CD4-positive, alpha-beta T cell treated with Interferon gamma for 1 hour (primary cell): ENCODE results near the gene RUNX2.

Source experiments
- DNase-seq: peaks from one replicate; pipeline ENCODE4 v3.0.0-alpha.2; 2020

Gene RUNX2

GRCh38 chr6:45595010-45595851, 267.1 kb downstream of the RUNX2 start:
- DNase-seq, result no peak

- DNase-seq, result no peak
Observed at GRCh38 chr6:45597424-45597823, 269.3 kb downstream of the RUNX2 start.

- DNase-seq, result no peak
Observed at GRCh38 chr6:45599053-45599452, 270.9 kb downstream of the RUNX2 start.

GRCh38 chr6:45605971-45606370, 277.8 kb downstream of the RUNX2 start:
- no peak for DNase-seq

- no peak for DNase-seq
Observed at GRCh38 chr6:45606831-45607400, 278.8 kb downstream of the RUNX2 start.

- no peak for DNase-seq
Observed at GRCh38 chr6:45607798-45608197, 279.7 kb downstream of the RUNX2 start.

- DNase-seq, result no peak
Observed at GRCh38 chr6:45608252-45608913, 280.3 kb downstream of the RUNX2 start.

- DNase-seq, result no peak
Observed at GRCh38 chr6:45609141-45609638, 281.1 kb downstream of the RUNX2 start.

- no peak for DNase-seq
Observed at GRCh38 chr6:45610374-45610773, 282.2 kb downstream of the RUNX2 start.

- no peak for DNase-seq
Observed at GRCh38 chr6:45610832-45611231, 282.7 kb downstream of the RUNX2 start.

- DNase-seq, result no peak
Observed at GRCh38 chr6:45611491-45611890, 283.4 kb downstream of the RUNX2 start.

GRCh38 chr6:45613656-45614055, 285.5 kb downstream of the RUNX2 start:
- no peak for DNase-seq

- no peak for DNase-seq
Observed at GRCh38 chr6:45614488-45615285, 286.6 kb downstream of the RUNX2 start.

GRCh38 chr6:45616209-45616608, 288.1 kb downstream of the RUNX2 start:
- DNase-seq, result no peak

GRCh38 chr6:45617441-45617840, 289.3 kb downstream of the RUNX2 start:
- no peak for DNase-seq

- no peak for DNase-seq
Observed at GRCh38 chr6:45618259-45618658, 290.1 kb downstream of the RUNX2 start.

GRCh38 chr6:45619211-45619760, 291.2 kb downstream of the RUNX2 start:
- DNase-seq, result no peak

GRCh38 chr6:45619994-45620471, 291.9 kb downstream of the RUNX2 start:
- no peak for DNase-seq

GRCh38 chr6:45624228-45624627, 296.1 kb downstream of the RUNX2 start:
- no peak for DNase-seq

GRCh38 chr6:45625191-45625664, 297.1 kb downstream of the RUNX2 start:
- DNase-seq, result no peak

GRCh38 chr6:45626087-45626891, 298.2 kb downstream of the RUNX2 start:
- DNase-seq, result no peak
